Measurements from ENCODE around the gene M1AP. TPM values are rescaled to one million over a fixed set of nuclear protein-coding genes. Genes with fewer than 3 reads are reported as not detected.
A peak's percentile ranks its signal among the peaks of the same experiment; 100 is the strongest.

Gene M1AP
- total and polyA plus RNA-seq, 2 of the 4 experiments (the other 2 are of a cell fraction): 0.03 TPM; not detected in 1

- Histone ChIP-seq H3K4me1 (ENCODE audit: control insufficient read depth, insufficient read depth, low read length) (peaks cover 12% of the 10 kb centered on the region), H3K9me1 (ENCODE audit: insufficient read depth, low read length) (peaks cover 17% of the 10 kb centered on the region), H3K4me2 (ENCODE audit: low read depth, low read length) (no peak overlapping the region), H2BK15ac (ENCODE audit: low read depth, low read length) (no peak overlapping the region), H4K8ac (ENCODE audit: low read depth in 2 of 2, low read length in 2 of 2) (peak overlapping the region in 1 of 2 experiments; percentile 71; a peak in 1 of 4 replicates), H2AFZ (replicated peaks; ENCODE audit: low read length, poor library complexity) (no peak overlapping the region), H3K56ac (ENCODE audit: extremely low read depth, insufficient read depth, low read length) (no peak overlapping the region), H3K36me3 (ENCODE audit: control insufficient read depth, insufficient read depth, low read length) (peaks cover 37% of the 10 kb centered on the region), H3K18ac (ENCODE audit: low read depth, low read length) (no peak overlapping the region), H3K79me1 (ENCODE audit: low read depth in 1 of 2, low read length in 2 of 2) (peaks cover 32 to 49% of the 10 kb centered on the region in 2 experiments), H3K14ac (replicated peaks; ENCODE audit: low read depth, low read length) (no peak overlapping the region), H4K5ac (ENCODE audit: low read depth, low read length) (peak overlapping the region; percentile 38; the same call in 1 of the 2 replicates), H3K4me3 (ENCODE audit: insufficient read depth, low read depth, low read length) (no peak overlapping the region), H3K9me3 (ENCODE audit: control insufficient read depth, insufficient read depth, low read length) (no peaks in the 10 kb centered on the region), H2BK20ac (ENCODE audit: low read depth, low read length) (no peak overlapping the region), H3K23ac (ENCODE audit: low read depth, low read length) (no peak overlapping the region), H3K4ac (ENCODE audit: low read depth, low read length) (0 out of 2 replicates have a peak overlapping the region, but pooled peaks have one; percentile 89), H3K9ac (ENCODE audit: low read depth, low read length) (peak overlapping the region; percentile 90; the same call in 1 of the 2 replicates), H3K27ac (ENCODE audit: insufficient read depth, low read length) (no peak overlapping the region), H4K91ac (ENCODE audit: insufficient read depth, low read depth, low read length) (no peak overlapping the region; the same call in 1 of the 2 replicates), H2AK9ac (replicated peaks; ENCODE audit: low read depth, low read length, poor library complexity) (peak overlapping the region; percentile 100), H4K20me1 (ENCODE audit: insufficient read depth, low read length) (peaks cover 13% of the 10 kb centered on the region), H2BK5ac (ENCODE audit: low read depth, low read length, poor library complexity, severe bottlenecking) (no peak overlapping the region), H2AK5ac (ENCODE audit: low read depth, low read length) (peak overlapping the region; percentile 61; the same call in 1 of the 2 replicates), H2BK120ac (ENCODE audit: low read depth, low read length) (no peak overlapping the region), H3K27me3 (ENCODE audit: control insufficient read depth, insufficient read depth, low read length) (no peaks in the 10 kb centered on the region)
- in situ Hi-C loops (cut with MboI; ENCODE audit: low sequenced_read_pairs) (no loop called here), dilution Hi-C loops (cut with HindIII; ENCODE audit: low sequenced_read_pairs, unreplicated experiment) (no loop called here), intact Hi-C loops (cut with micrococcal nuclease) (no loop called here)
- TF ChIP-seq SMC3 (IDR thresholded peaks at IDR 0.05; ENCODE audit: low read depth, low read length): no peak
- no peak for TF ChIP-seq CEBPB (IDR thresholded peaks at IDR 0.05; ENCODE audit: low read depth, low read length)
- TF ChIP-seq RAD21 (IDR thresholded peaks at IDR 0.05; ENCODE audit: low read length): no peak
- no peak for TF ChIP-seq MAFK (IDR thresholded peaks at IDR 0.05; ENCODE audit: low read depth, low read length)
- no peak for TF ChIP-seq ELK1 (IDR thresholded peaks at IDR 0.05; ENCODE audit: borderline replicate concordance, low read depth, low read length)
- no peak for TF ChIP-seq POLR2A (IDR thresholded peaks at IDR 0.05; ENCODE audit: low read depth, low read length)
- no peak for TF ChIP-seq USF2 (IDR thresholded peaks at IDR 0.05; ENCODE audit: low read depth, low read length)
- TF ChIP-seq BHLHE40 (IDR thresholded peaks at IDR 0.05; ENCODE audit: low read depth, low read length): no peak
- TF ChIP-seq CHD1 (IDR thresholded peaks at IDR 0.05; ENCODE audit: low read depth, low read length): no peak
- no peak for TF ChIP-seq MAZ (IDR thresholded peaks at IDR 0.05; ENCODE audit: borderline replicate concordance, low read depth, low read length)
- TF ChIP-seq RFX5 (IDR thresholded peaks at IDR 0.05; ENCODE audit: low read depth, low read length): no peak
- TF ChIP-seq RCOR1 (IDR thresholded peaks at IDR 0.05; ENCODE audit: insufficient replicate concordance, low read length): no peak
- no peak for TF ChIP-seq NFE2L2 (IDR thresholded peaks at IDR 0.05; ENCODE audit: low read depth, low read length)
- no peak for ATAC-seq (ENCODE audit: low read depth)
- POLR2A ChIA-PET (ENCODE audit: unreplicated experiment): no interaction called here
- WGBS, 2 experiments (ENCODE audit: extremely low coverage in 2 of 2, insufficient read length in 1 of 2): 81% methylated on average over 3 of the region's 7 CpGs; no CpG with 5 or more reads in 1 of the 2 experiments
- no peak for DNase-seq
- CTCF ChIA-PET: interaction anchor here (1.3 to 3.0 kb wide), 2 partner anchors 48 to 56 kb away, joined by 3 to 14 read pairs; no protein-coding TSS in a partner anchor
- no TSS peak for BruUV-seq (replicated peaks)
Observed at GRCh38 chr2:74531666-74532065, 116.5 kb downstream of the M1AP start.
